Glomerular visceral epithelial cell (primary cell): Measurements from ENCODE around the gene SPOCK1.
A peak's percentile ranks its signal among the peaks of the same experiment; 100 is the strongest.

Source experiments
- DNase-seq: peaks from one replicate; pipeline ENCODE4 v3.0.0-alpha.2; 2016; ENCODE audit errors: extremely low spot score

SPOCK1 gene

GRCh38 chr5:137223324-137224295 lies 275.5 kb downstream of the SPOCK1 start:
- no peak for DNase-seq

GRCh38 chr5:137221943-137222342 lies 277.2 kb downstream of the SPOCK1 start:
- no peak for DNase-seq

GRCh38 chr5:137220523-137220927 lies 278.6 kb downstream of the SPOCK1 start:
- peak; percentile 81 for DNase-seq

GRCh38 chr5:137218896-137219295 lies 280.2 kb downstream of the SPOCK1 start:
- DNase-seq: no peak

DNA sequence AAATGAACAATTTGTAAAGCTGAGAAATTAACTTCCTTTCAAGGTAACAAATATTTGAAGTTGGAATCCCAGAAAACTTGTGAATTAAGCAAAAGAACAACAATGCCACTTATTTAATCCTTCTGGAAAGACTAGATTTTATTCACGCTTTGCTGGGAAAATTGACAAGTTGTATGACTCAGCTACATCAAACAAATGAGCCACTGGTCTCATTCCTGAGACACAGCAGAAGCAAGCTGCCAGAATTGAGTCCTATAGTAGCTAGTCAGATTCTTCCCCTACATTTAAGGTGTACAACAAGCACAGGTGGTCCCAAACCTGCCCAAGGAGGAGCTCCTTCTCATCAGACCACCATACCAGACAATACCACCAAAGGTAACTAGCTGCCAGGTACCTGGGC lies 280.7 kb downstream of the SPOCK1 start:
- peak; percentile 43 for DNase-seq

GRCh38 chr5:137217599-137218200 lies 281.4 kb downstream of the SPOCK1 start:
- peak; percentile 64 for DNase-seq

- DNase-seq: no peak
Measured at GRCh38 chr5:137216976-137217598, 282.0 kb downstream of the SPOCK1 start.

DNA sequence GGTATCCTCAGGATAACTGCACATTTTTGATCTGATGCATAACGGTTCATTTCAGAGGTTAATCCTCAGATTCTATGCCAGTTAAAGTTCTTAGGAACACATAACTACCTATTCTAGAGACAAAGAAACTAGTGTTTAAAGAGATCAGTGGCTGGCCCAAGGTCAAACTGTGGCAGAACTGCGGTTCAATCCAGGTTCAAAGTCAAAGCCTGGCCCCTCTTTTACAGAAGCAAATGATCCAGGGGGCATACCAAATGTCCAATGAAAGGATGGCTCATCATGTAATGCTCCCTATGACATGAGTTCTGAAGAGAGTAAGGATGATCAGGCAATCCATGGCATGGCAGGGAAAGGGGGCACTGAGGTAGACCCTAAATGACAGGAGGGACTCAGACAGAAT lies 283.3 kb downstream of the SPOCK1 start:
- no peak for DNase-seq

DNA sequence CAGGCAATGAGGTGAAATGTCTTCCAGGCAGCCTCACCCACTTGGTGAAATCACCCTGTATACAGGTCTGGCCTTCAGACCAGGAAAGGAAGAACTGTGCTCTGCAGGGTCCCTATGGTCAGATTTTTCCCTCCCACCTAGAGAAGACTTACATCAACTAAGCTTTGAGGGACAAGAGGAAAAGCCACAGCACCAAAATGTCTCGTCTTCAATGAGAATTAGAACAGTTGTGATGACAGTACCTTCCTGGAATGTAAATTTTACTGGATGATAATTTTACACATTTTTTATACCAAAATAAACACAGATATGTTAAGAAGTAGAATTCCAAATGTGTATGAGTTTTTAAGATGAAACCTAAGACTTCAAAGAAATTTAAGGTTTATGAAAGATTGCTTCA lies 283.9 kb downstream of the SPOCK1 start:
- no peak for DNase-seq

DNA sequence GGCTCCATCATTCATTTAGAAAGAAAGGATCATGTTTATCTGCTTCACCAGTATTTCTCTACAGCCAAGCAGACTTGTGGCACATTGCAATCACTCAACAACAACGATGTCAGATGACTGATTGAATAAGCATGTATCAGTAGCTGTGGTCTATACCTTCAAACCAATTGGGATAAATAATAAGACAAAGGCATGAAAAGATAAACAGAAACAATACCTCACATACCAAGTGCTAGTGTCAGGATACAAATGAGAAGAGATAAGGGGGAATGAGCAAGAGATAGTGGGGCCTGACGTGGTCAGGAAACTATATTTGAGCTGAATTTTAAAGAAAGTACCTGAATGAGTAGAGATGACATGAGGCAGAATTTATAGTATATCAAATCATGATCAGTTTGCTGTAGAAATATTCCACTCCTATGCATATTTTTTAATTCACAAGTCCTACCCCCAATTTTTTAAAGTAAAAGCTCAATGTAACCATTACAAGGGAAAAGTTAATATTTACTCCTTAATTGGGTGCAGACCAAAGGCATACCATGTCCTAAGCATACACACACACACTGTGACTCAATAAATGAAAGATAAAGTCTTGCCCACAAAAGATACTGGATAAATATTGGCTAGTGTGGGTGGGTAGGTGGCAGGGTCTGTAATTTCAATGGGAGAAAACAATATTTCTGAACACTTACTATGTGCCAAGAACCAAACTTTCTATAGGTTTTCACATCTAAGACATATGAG lies 284.5 kb downstream of the SPOCK1 start:
- DNase-seq: no peak

DNA sequence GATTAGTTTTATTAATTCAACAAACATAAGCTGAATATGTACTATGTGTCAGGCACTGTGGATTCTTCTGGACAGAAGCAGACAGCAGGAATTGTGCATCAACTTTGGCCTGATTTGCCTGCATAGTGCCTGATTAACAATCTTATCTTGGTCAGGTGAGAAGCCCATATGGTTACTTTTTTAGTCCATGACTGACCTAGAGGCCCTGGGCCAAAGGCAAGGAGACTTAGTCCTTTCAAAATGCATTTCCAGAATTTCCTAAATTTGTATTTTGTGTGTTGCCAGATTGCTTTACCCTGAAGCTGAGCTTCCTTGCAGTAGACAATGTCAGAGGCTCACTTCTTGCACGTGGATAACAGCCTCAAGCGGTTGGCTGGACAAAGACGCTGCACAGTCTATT lies 286.7 kb downstream of the SPOCK1 start:
- no peak for DNase-seq

GRCh38 chr5:137209232-137209809 lies 289.8 kb downstream of the SPOCK1 start:
- no peak for DNase-seq

DNA sequence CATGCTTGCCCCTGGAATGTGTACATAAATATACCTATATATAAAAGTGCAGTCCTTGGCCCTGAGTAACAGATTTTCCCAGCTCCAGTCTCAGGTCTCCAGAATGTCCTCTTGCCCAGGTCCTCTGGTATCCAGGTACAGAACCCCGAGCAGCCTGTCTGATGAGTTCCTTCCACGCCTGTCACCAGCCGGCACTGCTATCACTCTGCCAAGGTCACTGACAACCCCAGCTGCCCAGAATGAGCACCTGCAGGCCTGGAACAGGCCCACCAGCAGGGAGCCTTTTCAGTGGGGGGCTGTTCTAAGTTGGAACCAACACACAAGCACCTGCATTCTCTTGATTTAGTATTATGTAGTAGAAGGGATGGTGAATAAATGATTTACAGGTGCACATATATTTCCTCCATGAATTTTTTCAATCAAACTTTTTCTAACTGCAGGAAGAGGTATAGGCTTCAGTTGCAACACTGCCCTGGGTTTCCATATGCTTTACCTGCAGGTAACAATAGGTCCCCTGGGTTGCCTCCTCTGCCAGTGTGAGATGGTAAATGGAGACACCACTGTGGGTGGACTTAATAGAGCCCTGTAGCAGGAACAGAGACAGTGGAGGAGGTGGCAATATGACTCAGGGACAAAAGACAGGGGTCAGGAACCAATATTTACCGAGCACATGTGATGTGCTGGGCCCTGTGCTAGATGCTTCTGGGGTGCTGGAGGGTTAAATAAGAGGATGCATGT lies 291.9 kb downstream of the SPOCK1 start:
- no peak for DNase-seq

DNA sequence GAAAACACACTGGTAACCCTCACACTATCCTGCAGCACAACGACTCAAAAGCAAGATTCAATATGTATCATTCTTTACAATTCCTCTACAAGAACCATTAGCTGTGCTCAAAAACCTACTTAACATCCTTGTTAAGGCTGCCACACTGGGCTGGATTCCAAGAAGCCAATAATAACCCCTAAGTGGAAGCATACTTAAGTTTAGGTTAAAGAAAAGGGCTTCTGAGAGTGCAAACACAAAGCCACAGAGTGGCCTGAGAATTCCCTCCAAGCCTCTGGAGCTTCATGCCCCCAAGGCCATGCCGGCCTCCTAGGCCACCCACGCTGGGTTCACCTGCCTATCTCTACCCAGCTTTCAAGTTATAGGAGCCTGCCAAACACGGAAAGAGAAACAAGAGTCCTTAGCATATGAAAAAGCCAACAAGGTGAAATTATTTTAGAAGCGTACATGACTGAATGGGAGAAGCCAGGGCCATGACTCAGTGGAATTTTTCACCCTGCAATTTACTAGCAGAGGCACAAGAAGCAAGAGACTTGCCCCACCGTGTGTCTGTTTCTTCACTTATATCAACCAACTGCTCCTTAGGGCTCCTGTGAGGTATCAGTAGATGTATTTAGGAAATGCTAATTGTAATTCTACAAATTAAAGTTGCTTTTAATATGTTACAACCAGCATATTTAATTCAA lies 293.0 kb downstream of the SPOCK1 start:
- DNase-seq: no peak

DNA sequence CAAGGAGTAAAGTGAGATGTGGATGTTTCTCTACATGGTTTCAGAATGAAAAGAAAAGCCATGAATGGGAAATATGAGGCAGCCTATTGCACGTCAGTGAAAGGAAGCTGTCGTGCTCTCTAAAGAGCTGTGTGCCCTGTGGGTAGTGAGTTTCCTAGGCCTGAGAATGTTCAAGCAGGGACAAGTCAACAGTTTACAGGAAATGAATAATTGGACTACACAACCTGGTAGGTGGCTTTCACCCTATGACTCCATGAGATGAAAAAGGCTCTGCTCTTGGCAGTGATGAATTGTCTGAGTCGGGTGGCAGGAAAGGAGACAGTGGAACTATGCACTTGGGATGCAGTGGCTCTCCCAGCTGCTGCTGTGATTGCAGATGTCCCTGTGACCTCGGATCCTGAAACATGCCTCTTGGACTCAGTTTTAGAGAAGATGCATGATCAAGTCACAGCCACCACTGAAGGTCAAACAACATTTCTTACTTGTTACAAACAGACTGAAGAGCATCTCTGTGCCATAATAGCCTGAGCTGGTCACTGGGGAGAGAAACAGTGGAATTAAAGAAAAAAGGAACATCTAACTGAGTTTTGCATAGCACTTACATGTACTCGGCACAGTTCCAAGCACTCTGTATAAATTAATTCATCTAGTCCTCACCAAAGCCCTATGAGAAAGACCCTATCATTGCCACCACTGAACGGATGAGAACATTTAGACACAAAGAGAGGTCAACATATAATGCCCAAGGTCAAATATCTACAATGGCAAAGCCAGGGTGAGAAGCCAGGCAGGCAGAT lies 293.7 kb downstream of the SPOCK1 start:
- no peak for DNase-seq

GRCh38 chr5:137203011-137203632 lies 296.0 kb downstream of the SPOCK1 start:
- DNase-seq: no peak

GRCh38 chr5:137201876-137202275 lies 297.2 kb downstream of the SPOCK1 start:
- no peak for DNase-seq

DNA sequence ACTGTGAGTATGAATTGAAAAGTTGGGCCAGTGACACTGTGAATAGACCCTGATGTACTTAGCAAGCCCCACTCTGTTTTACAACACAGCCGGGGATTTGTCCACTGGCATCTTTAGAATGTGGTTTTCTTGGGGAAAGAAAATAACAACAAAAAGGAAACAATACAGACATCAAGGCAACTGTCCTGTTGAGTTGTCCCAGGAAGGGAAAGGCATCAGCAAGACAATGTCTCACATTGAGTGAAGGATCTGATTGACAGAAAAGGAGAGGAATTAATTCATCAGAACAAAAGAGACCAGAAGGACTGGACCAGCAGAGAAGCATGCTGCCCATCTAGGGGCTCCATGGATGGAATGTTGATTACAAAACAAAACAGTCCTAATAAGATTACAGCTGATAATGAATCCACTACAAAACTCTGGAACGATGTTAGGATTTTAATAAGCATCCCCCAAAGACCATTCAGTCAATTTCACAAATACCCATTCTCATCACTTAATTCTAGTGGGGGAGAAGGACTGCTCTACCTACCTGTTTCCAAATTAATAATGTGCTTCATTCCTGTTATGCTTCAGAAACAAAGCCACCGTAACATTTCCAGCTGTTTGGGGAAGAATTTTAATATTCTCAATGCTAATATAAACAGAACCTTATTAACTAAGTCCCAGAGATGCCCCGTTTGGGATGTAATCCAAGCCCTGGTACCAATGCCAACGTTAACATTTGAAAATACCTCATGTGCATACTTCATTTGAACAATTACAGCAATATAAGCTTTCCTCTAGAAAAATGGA lies 298.0 kb downstream of the SPOCK1 start:
- no peak for DNase-seq
